Measurements from ENCODE around the gene HECW1.
A peak's percentile ranks its signal among the peaks of the same experiment; 100 is the strongest.

HECW1 gene

GRCh38 chr7:43113622-43114457 is 1.4 kb downstream of the HECW1 start:
- Histone ChIP-seq H3K4me1 (ENCODE audit: control insufficient read depth, insufficient read depth, low read length) (peaks cover 6% of the 10 kb centered on the region), H3K4me2 (ENCODE audit: low read length) (peak overlapping the region; percentile 21), H3K36me3 (ENCODE audit: insufficient read depth, low read length) (no peaks in the 10 kb centered on the region), H3K27me3 (ENCODE audit: control insufficient read depth, insufficient read depth, low read length) (peaks cover 92% of the 10 kb centered on the region), H3K9me3 (replicated peaks; ENCODE audit: low read length) (no peaks in the 10 kb centered on the region), H3K9ac (ENCODE audit: low read depth, low read length) (no peak overlapping the region), H3K4me3 (ENCODE audit: low read length) (peak overlapping the region; percentile 11)

- no peak overlapping the region for H3K4me3 ChIP-seq (ENCODE audit: low read length)
- H3K4me2 ChIP-seq (ENCODE audit: low read length): no peak overlapping the region
- no peaks in the 10 kb centered on the region for H3K36me3 ChIP-seq (ENCODE audit: insufficient read depth, low read length)
- H3K4me1 ChIP-seq (ENCODE audit: control insufficient read depth, insufficient read depth, low read length): peaks cover 6% of the 10 kb centered on the region
- peaks cover 97% of the 10 kb centered on the region for H3K27me3 ChIP-seq (ENCODE audit: control insufficient read depth, insufficient read depth, low read length)
- no peak overlapping the region for H3K9ac ChIP-seq (ENCODE audit: low read depth, low read length)
- H3K9me3 ChIP-seq (replicated peaks; ENCODE audit: low read length): no peaks in the 10 kb centered on the region
Measured at GRCh38 chr7:43114458-43114780, 2.0 kb downstream of the HECW1 start.

- Histone ChIP-seq H3K9ac (ENCODE audit: low read depth, low read length) (no peak overlapping the region), H3K4me1 (ENCODE audit: control insufficient read depth, insufficient read depth, low read length) (peaks cover 6% of the 10 kb centered on the region), H3K4me3 (ENCODE audit: low read length) (no peak overlapping the region), H3K27me3 (ENCODE audit: control insufficient read depth, insufficient read depth, low read length) (peaks cover 88% of the 10 kb centered on the region), H3K9me3 (replicated peaks; ENCODE audit: low read length) (no peaks in the 10 kb centered on the region), H3K4me2 (ENCODE audit: low read length) (no peak overlapping the region), H3K36me3 (ENCODE audit: insufficient read depth, low read length) (no peaks in the 10 kb centered on the region)
Measured at GRCh38 chr7:43116451-43116850, 4.0 kb downstream of the HECW1 start.

- no peaks in the 10 kb centered on the region for H3K36me3 ChIP-seq (ENCODE audit: insufficient read depth, low read length)
- no peak overlapping the region for H3K4me3 ChIP-seq (ENCODE audit: low read length)
- peaks cover 6% of the 10 kb centered on the region for H3K4me1 ChIP-seq (ENCODE audit: control insufficient read depth, insufficient read depth, low read length)
- no peaks in the 10 kb centered on the region for H3K9me3 ChIP-seq (replicated peaks; ENCODE audit: low read length)
- no peak overlapping the region for H3K9ac ChIP-seq (ENCODE audit: low read depth, low read length)
- peaks cover 88% of the 10 kb centered on the region for H3K27me3 ChIP-seq (ENCODE audit: control insufficient read depth, insufficient read depth, low read length)
- no peak overlapping the region for H3K4me2 ChIP-seq (ENCODE audit: low read length)
Measured at GRCh38 chr7:43117095-43117494, 4.6 kb downstream of the HECW1 start.

- H3K9ac ChIP-seq (ENCODE audit: low read depth, low read length): no peak overlapping the region
- H3K27me3 ChIP-seq (ENCODE audit: control insufficient read depth, insufficient read depth, low read length): peaks cover 86% of the 10 kb centered on the region
- no peak overlapping the region for H3K4me2 ChIP-seq (ENCODE audit: low read length)
- no peaks in the 10 kb centered on the region for H3K9me3 ChIP-seq (replicated peaks; ENCODE audit: low read length)
- H3K4me1 ChIP-seq (ENCODE audit: control insufficient read depth, insufficient read depth, low read length): peaks cover 6% of the 10 kb centered on the region
- H3K4me3 ChIP-seq (ENCODE audit: low read length): no peak overlapping the region
- no peaks in the 10 kb centered on the region for H3K36me3 ChIP-seq (ENCODE audit: insufficient read depth, low read length)
Measured at GRCh38 chr7:43117861-43118260, 5.4 kb downstream of the HECW1 start.

GRCh38 chr7:43118313-43118712 is 5.9 kb downstream of the HECW1 start:
- no peak overlapping the region for H3K4me2 ChIP-seq (ENCODE audit: low read length)
- H3K9ac ChIP-seq (ENCODE audit: low read depth, low read length): no peak overlapping the region
- no peaks in the 10 kb centered on the region for H3K9me3 ChIP-seq (replicated peaks; ENCODE audit: low read length)
- H3K27me3 ChIP-seq (ENCODE audit: control insufficient read depth, insufficient read depth, low read length): peaks cover 86% of the 10 kb centered on the region
- H3K36me3 ChIP-seq (ENCODE audit: insufficient read depth, low read length): no peaks in the 10 kb centered on the region
- peaks cover 6% of the 10 kb centered on the region for H3K4me1 ChIP-seq (ENCODE audit: control insufficient read depth, insufficient read depth, low read length)
- no peak overlapping the region for H3K4me3 ChIP-seq (ENCODE audit: low read length)

- Histone ChIP-seq H3K4me1 (ENCODE audit: control insufficient read depth, insufficient read depth, low read length) (no peaks in the 10 kb centered on the region), H3K4me3 (ENCODE audit: low read length) (no peak overlapping the region), H3K9me3 (replicated peaks; ENCODE audit: low read length) (no peaks in the 10 kb centered on the region), H3K4me2 (ENCODE audit: low read length) (no peak overlapping the region), H3K36me3 (ENCODE audit: insufficient read depth, low read length) (no peaks in the 10 kb centered on the region), H3K9ac (ENCODE audit: low read depth, low read length) (no peak overlapping the region), H3K27me3 (ENCODE audit: control insufficient read depth, insufficient read depth, low read length) (peaks cover 86% of the 10 kb centered on the region)
Measured at GRCh38 chr7:43119371-43120075, 7.1 kb downstream of the HECW1 start.

- H3K4me3 ChIP-seq (ENCODE audit: low read length): no peak overlapping the region
- no peaks in the 10 kb centered on the region for H3K4me1 ChIP-seq (ENCODE audit: control insufficient read depth, insufficient read depth, low read length)
- H3K36me3 ChIP-seq (ENCODE audit: insufficient read depth, low read length): no peaks in the 10 kb centered on the region
- no peak overlapping the region for H3K4me2 ChIP-seq (ENCODE audit: low read length)
- H3K27me3 ChIP-seq (ENCODE audit: control insufficient read depth, insufficient read depth, low read length): peaks cover 62% of the 10 kb centered on the region
- no peak overlapping the region for H3K9ac ChIP-seq (ENCODE audit: low read depth, low read length)
- H3K9me3 ChIP-seq (replicated peaks; ENCODE audit: low read length): no peaks in the 10 kb centered on the region
Measured at GRCh38 chr7:43121973-43122372, 9.5 kb downstream of the HECW1 start.

GRCh38 chr7:43123457-43123856 is 11.0 kb downstream of the HECW1 start:
- Histone ChIP-seq H3K9ac (ENCODE audit: low read depth, low read length) (no peak overlapping the region), H3K4me2 (ENCODE audit: low read length) (no peak overlapping the region), H3K36me3 (ENCODE audit: insufficient read depth, low read length) (no peaks in the 10 kb centered on the region), H3K9me3 (replicated peaks; ENCODE audit: low read length) (no peaks in the 10 kb centered on the region), H3K4me3 (ENCODE audit: low read length) (no peak overlapping the region), H3K4me1 (ENCODE audit: control insufficient read depth, insufficient read depth, low read length) (no peaks in the 10 kb centered on the region), H3K27me3 (ENCODE audit: control insufficient read depth, insufficient read depth, low read length) (peaks cover 48% of the 10 kb centered on the region)

- Histone ChIP-seq H3K9me3 (replicated peaks; ENCODE audit: low read length) (no peaks in the 10 kb centered on the region), H3K27me3 (ENCODE audit: control insufficient read depth, insufficient read depth, low read length) (peaks cover 39% of the 10 kb centered on the region), H3K9ac (ENCODE audit: low read depth, low read length) (no peak overlapping the region), H3K4me2 (ENCODE audit: low read length) (no peak overlapping the region), H3K4me3 (ENCODE audit: low read length) (no peak overlapping the region), H3K4me1 (ENCODE audit: control insufficient read depth, insufficient read depth, low read length) (no peaks in the 10 kb centered on the region), H3K36me3 (ENCODE audit: insufficient read depth, low read length) (no peaks in the 10 kb centered on the region)
Measured at GRCh38 chr7:43124388-43124787, 11.9 kb downstream of the HECW1 start.

GRCh38 chr7:43130347-43130746 is 17.9 kb downstream of the HECW1 start:
- Histone ChIP-seq H3K4me2 (ENCODE audit: low read length) (no peak overlapping the region), H3K9me3 (replicated peaks; ENCODE audit: low read length) (no peaks in the 10 kb centered on the region), H3K27me3 (ENCODE audit: control insufficient read depth, insufficient read depth, low read length) (peaks cover 12% of the 10 kb centered on the region), H3K9ac (ENCODE audit: low read depth, low read length) (no peak overlapping the region), H3K4me3 (ENCODE audit: low read length) (no peak overlapping the region), H3K36me3 (ENCODE audit: insufficient read depth, low read length) (no peaks in the 10 kb centered on the region), H3K4me1 (ENCODE audit: control insufficient read depth, insufficient read depth, low read length) (no peaks in the 10 kb centered on the region)

GRCh38 chr7:43135129-43135528 is 22.7 kb downstream of the HECW1 start:
- H3K27me3 ChIP-seq (ENCODE audit: control insufficient read depth, insufficient read depth, low read length): peaks cover 23% of the 10 kb centered on the region
- peaks cover 5% of the 10 kb centered on the region for H3K4me1 ChIP-seq (ENCODE audit: control insufficient read depth, insufficient read depth, low read length)
- no peak overlapping the region for H3K4me3 ChIP-seq (ENCODE audit: low read length)
- no peaks in the 10 kb centered on the region for H3K36me3 ChIP-seq (ENCODE audit: insufficient read depth, low read length)
- no peaks in the 10 kb centered on the region for H3K9me3 ChIP-seq (replicated peaks; ENCODE audit: low read length)
- H3K9ac ChIP-seq (ENCODE audit: low read depth, low read length): no peak overlapping the region
- no peak overlapping the region for H3K4me2 ChIP-seq (ENCODE audit: low read length)

Data from skeletal muscle satellite cell (primary cell).